Colonic mucosa (tissue), 4 donors: ENCODE results near the gene HEXD. TPM values are rescaled to one million over a fixed set of nuclear protein-coding genes. Genes with fewer than 3 reads are reported as not detected.
"Not testable (repeated sequence)": the region's sequence is repeated elsewhere in the genome, so short reads cannot be mapped to it uniquely, and the experiment has no call there.

Source experiments
- DNase-seq: peaks from one replicate; pipeline ENCODE4 v3.0.0-alpha.2; 2020
- H3K27ac ChIP-seq: fragments of 200-600 bp; one replicate; pipeline ENCODE4 v1.8.0; 2021
- H3K27me3 ChIP-seq: fragments of 200-600 bp; one replicate; pipeline ENCODE4 v1.8.0; 2021
- H3K36me3 ChIP-seq: fragments of 200-600 bp; one replicate; pipeline ENCODE4 v1.8.0; 2021
- H3K4me1 ChIP-seq: fragments of 200-600 bp; one replicate; pipeline ENCODE4 v1.8.0; 2021; ENCODE audit warnings: mild to moderate bottlenecking
- H3K4me3 ChIP-seq: fragments of 200-600 bp; one replicate; pipeline ENCODE4 v1.8.0; 2021
- H3K9ac ChIP-seq, 2 donors: one replicate each; pipeline ENCODE4 v1.7.0; 2013; ENCODE audit warnings: control low read depth in 2 of 2, low read depth in 2 of 2, low read length in 2 of 2
- H3K9me3 ChIP-seq: fragments of 200-600 bp; one replicate; pipeline ENCODE4 v1.8.0; 2021
- intact Hi-C: fragments of 100-400 bp; cut with DNase I; formaldehyde crosslinking; loops from one replicate; pipeline ENCODE4 v1.14.1; 2022
- total RNA-seq, 2 donors: library from RNA; stranded (reverse); fragmentation: NEBNext Ultra II Directional in 1 of 2; extraction: Animal tissue kit (Norgen Biotek cat#: 25700) in 1 of 2; gene quantifications; one replicate each; pipeline ENCODE4 v1.2.1, GENCODE V29; 2021
- TF ChIP-seq, protein P1 (sequence below): fragments of 200-600 bp; IDR thresholded peaks from one replicate; pipeline ENCODE4 v1.8.0; 2022; ENCODE audit warnings: antibody characterized with exemption, mild to moderate bottlenecking
- donor health status: healthy.
- donor health status: DM: no; HTN: no; CAD: no.
- donor health status: DM: no; HTN: no; CAD: no.

Gene HEXD
- total RNA-seq, 2 donors from 2014 or later = 26.3 to 31.4 TPM

DNA sequence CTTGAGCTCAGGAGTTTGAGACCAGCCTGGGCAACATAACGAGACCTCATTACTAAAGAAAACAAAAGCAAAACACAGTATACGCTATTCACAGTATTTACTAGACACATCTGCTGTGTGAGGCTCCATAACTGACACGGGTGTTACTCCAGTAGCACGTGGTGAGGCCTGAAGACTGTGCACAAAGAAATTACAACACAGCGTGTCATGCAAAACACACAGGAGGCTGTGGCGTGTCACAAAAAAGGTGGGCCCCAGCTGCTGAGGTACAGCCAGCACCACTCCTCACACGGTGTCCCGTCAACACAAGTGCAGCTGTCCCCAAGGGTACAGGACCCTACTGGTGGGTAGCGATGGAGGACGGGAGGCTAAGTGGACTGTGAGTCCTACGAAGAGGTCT lies 29.7 kb downstream of the HEXD start:
- TF ChIP-seq, protein P1, sequence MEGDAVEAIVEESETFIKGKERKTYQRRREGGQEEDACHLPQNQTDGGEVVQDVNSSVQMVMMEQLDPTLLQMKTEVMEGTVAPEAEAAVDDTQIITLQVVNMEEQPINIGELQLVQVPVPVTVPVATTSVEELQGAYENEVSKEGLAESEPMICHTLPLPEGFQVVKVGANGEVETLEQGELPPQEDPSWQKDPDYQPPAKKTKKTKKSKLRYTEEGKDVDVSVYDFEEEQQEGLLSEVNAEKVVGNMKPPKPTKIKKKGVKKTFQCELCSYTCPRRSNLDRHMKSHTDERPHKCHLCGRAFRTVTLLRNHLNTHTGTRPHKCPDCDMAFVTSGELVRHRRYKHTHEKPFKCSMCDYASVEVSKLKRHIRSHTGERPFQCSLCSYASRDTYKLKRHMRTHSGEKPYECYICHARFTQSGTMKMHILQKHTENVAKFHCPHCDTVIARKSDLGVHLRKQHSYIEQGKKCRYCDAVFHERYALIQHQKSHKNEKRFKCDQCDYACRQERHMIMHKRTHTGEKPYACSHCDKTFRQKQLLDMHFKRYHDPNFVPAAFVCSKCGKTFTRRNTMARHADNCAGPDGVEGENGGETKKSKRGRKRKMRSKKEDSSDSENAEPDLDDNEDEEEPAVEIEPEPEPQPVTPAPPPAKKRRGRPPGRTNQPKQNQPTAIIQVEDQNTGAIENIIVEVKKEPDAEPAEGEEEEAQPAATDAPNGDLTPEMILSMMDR = no peak
- Histone ChIP-seq H3K36me3 (no peaks in the 10 kb centered on the region), H3K9ac (no peak overlapping the region), H3K4me3 (no peak overlapping the region), H3K9me3 (no peaks in the 10 kb centered on the region), H3K27me3 (no peaks in the 10 kb centered on the region), H3K27ac (no peak overlapping the region), H3K4me1 (peaks cover 4% of the 10 kb centered on the region)
- no peak for DNase-seq
- intact Hi-C loops = no loop called here

GRCh38 chr17:82449131-82449882 lies 31.2 kb downstream of the HEXD start:
- DNase-seq = no peak
- TF ChIP-seq, protein P1 = no peak
- Histone ChIP-seq H3K9ac (peak overlapping the region; percentile 42 to 96), H3K4me3 (peak overlapping the region; percentile 97), H3K27ac (peak overlapping the region; percentile 91), H3K4me1 (peaks cover 4% of the 10 kb centered on the region), H3K36me3 (no peaks in the 10 kb centered on the region), H3K27me3 (no peaks in the 10 kb centered on the region), H3K9me3 (no peaks in the 10 kb centered on the region)
- intact Hi-C loops = no loop called here

- peak; percentile 25 for DNase-seq
- Histone ChIP-seq H3K27me3 (no peaks in the 10 kb centered on the region), H3K4me3 (peak overlapping the region; percentile 97), H3K36me3 (no peaks in the 10 kb centered on the region), H3K4me1 (peaks cover 4% of the 10 kb centered on the region), H3K27ac (peak overlapping the region; percentile 91), H3K9ac (peak overlapping the region; percentile 85 to 96), H3K9me3 (no peaks in the 10 kb centered on the region)
- intact Hi-C loops = no loop called here
- TF ChIP-seq, protein P1 = no peak
Measured at GRCh38 chr17:82449883-82450356, 31.8 kb downstream of the HEXD start.

DNA sequence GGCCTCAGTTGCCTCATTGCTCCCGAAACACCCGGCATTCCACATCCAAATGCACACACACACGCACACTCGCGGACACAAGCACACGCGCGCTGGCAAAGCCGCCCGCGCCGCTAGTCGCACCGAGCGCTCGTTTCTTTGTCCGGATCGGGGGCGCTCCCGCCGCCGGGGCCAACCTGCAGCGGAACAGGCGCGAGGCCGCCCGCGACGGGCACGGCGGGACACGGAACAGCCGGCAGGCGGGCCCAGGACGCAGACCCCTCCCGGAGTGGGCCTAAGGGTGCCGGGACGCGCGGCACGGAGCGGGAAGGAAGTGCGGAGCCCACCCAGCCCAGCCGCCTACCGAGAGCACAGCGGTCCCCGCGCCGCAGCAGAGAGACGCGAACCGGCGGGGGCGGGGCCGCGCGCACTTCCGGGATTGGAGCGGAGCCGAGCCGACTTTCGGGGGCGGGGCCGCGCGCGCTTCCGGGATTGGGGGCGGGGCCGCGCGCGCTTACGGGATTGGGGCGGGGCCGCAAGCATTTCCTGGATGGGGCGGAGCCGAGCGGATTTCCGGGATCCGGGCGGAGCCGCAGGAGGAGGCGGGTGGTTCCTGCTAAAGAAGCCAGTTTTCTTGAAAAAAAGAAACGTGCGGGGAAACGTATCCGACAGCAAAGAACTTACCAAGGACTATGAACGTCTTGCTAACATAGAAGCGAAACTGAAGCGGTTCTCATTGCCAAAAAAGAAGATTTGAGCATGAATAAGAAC lies 32.4 kb downstream of the HEXD start, which contains the start of gene CYBC1:
Gene CYBC1, minus strand, starts transcription at position 396 of the 750 bp plus-strand sequence. CDS start 1,498 bp downstream, outside the sequence.
- no peaks in the 10 kb centered on the region for H3K9me3 ChIP-seq
- H3K27ac ChIP-seq = peak within 1 kb of the TSS; percentile 91
- intact Hi-C loops = no loop called here
- peak within 1 kb of the TSS; percentile 85 to 96 for H3K9ac ChIP-seq
- TF ChIP-seq, protein P1 = no peak
- no peaks in the 10 kb centered on the region for H3K36me3 ChIP-seq
- H3K4me1 ChIP-seq = peaks cover 4% of the 10 kb centered on the region
- H3K27me3 ChIP-seq = no peaks in the 10 kb centered on the region
- H3K4me3 ChIP-seq = peak within 1 kb of the TSS; percentile 97
- DNase-seq = peak; percentile 94

- Histone ChIP-seq H3K27me3 (no peaks in the 10 kb centered on the region), H3K36me3 (no peaks in the 10 kb centered on the region), H3K4me1 (peaks cover 7% of the 10 kb centered on the region), H3K27ac (no peak overlapping the region), H3K4me3 (no peak overlapping the region), H3K9ac (no peak overlapping the region), H3K9me3 (no peaks in the 10 kb centered on the region)
- TF ChIP-seq, protein P1 = no peak
- no peak for DNase-seq
- intact Hi-C loops = no loop called here
Measured at GRCh38 chr17:82452162-82452561, 34.0 kb downstream of the HEXD start.

DNA sequence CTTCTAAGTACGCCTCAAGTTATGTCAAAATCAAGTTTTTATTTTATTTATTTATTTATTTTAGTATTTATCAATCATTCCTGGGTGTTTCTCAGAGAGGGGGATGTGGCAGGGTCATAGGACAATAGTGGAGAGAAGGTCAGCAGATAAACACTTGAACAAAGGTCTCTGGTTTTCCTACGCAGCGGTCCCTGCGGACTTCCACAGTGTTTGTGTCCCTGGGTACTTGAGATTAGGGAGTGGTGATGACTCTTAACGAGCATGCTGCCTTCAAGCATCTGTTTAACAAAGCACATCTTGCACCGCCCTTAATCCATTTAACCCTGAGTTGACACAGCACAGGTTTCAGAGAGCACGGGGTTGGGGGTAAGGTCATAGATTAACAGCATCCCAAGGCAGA lies 35.0 kb downstream of the HEXD start:
- H3K36me3 ChIP-seq, DNase-seq, intact Hi-C loops, H3K4me3 ChIP-seq, H3K27me3 ChIP-seq, H3K9me3 ChIP-seq, H3K9ac ChIP-seq, H3K27ac ChIP-seq: not testable (repeated sequence)
- H3K4me1 ChIP-seq = peaks cover 13% of the 10 kb centered on the region

- intact Hi-C loops, H3K36me3 ChIP-seq, H3K9me3 ChIP-seq, H3K9ac ChIP-seq, H3K27me3 ChIP-seq, H3K27ac ChIP-seq, H3K4me3 ChIP-seq: not testable (repeated sequence)
- H3K4me1 ChIP-seq = peaks cover 13% of the 10 kb centered on the region
- peak; percentile 17 for DNase-seq
Measured at GRCh38 chr17:82453706-82454105, 35.6 kb downstream of the HEXD start.
